GM21360 (cell line): ENCODE results near the gene GPR85.
"Not testable (repeated sequence)": the region's sequence is repeated elsewhere in the genome, so short reads cannot be mapped to it uniquely, and the experiment has no call there.

Experiments
- ATAC-seq: cut with Tn5 transposase; IDR thresholded peaks from one replicate; pipeline ENCODE4 v1.9.1; 2021; ENCODE audit warnings: mild to moderate bottlenecking, moderate library complexity; ENCODE audit not compliant: unreplicated experiment

GPR85 gene

GRCh38 chr7:113084496-113085172 is 2.0 kb downstream of the GPR85 start:
- no peak for ATAC-seq

GRCh38 chr7:113083816-113084495 is 2.7 kb downstream of the GPR85 start:
- no peak for ATAC-seq

GRCh38 chr7:113083132-113083815 is 3.4 kb downstream of the GPR85 start:
- ATAC-seq, result no peak

- ATAC-seq, result no peak
Observed at GRCh38 chr7:113078331-113078730, 8.3 kb downstream of the GPR85 start.

GRCh38 chr7:113076703-113077102 is 9.9 kb downstream of the GPR85 start:
- ATAC-seq, result no peak

GRCh38 chr7:113071465-113071864 is 15.2 kb downstream of the GPR85 start:
- ATAC-seq, result no peak

- ATAC-seq, result no peak
Observed at GRCh38 chr7:113062499-113062898, 24.1 kb downstream of the GPR85 start.

GRCh38 chr7:113060100-113060499 is 26.5 kb downstream of the GPR85 start:
- ATAC-seq, result no peak

GRCh38 chr7:113054938-113055337 is 31.7 kb downstream of the GPR85 start:
- ATAC-seq, result no peak

- ATAC-seq, result not testable (repeated sequence)
Observed at GRCh38 chr7:113054272-113054671, 32.4 kb downstream of the GPR85 start.

GRCh38 chr7:113049221-113049620 is 37.4 kb downstream of the GPR85 start:
- not testable (repeated sequence) for ATAC-seq

GRCh38 chr7:113046453-113046852 is 40.2 kb downstream of the GPR85 start:
- no peak for ATAC-seq

- ATAC-seq, result no peak
Observed at GRCh38 chr7:113045379-113045778, 41.2 kb downstream of the GPR85 start.

GRCh38 chr7:113044394-113044793 is 42.2 kb downstream of the GPR85 start:
- no peak for ATAC-seq

- ATAC-seq, result no peak
Observed at GRCh38 chr7:113040849-113041248, 45.8 kb downstream of the GPR85 start.

- ATAC-seq, result no peak
Observed at GRCh38 chr7:113033959-113034358, 52.7 kb downstream of the GPR85 start.
